Measurements from ENCODE around the gene CMTM4. TPM values are rescaled to one million over a fixed set of nuclear protein-coding genes. Genes with fewer than 3 reads are reported as not detected.
A peak's percentile ranks its signal among the peaks of the same experiment; 100 is the strongest.

CMTM4 gene
- total RNA-seq, 6 experiments from 2014 or later: 5.1 to 14.8 (median 8.0) TPM

DNA sequence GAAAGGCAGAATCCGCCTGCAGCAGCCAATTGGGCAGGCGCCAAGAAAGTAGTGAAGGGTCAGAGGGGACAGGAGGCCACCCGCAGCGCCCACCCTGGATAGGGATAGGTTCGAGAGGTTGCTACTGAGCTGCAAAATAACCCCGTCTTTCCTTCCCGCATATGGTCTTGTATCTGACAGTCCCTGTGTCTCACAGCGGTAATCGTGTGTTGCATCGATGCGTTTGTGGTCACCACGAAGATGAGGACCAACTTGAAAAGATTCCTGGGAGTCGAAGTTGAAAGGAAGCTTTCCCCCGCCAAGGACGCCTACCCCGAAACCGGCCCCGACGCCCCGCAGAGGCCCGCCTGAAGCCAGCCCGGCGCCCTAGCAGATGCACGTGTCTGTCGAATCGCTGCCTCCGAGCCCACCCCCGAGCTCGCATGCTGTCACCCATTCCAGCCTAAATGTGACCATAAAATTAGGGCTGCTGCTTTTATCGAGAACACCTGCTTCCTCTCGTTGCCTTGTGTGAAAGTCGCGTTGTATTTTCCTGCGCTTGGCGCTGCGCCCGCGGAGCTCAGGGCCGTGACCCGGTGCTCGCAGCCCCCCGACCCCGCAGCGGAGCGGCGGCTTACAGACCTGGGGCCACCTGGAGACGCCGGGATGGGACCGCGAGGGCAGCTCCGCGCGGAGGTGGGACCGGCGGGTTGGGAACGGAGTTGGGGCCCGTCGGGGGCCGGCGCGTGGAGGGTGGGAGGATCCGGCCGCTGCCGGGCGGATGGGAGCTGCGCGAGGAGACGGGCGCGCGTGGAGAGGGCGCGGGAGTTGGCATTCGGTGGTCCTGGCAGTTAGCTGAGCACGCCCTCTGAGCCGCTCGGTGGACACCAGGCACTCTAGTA lies 117.7 kb downstream of the CMTM4 start, which contains the start of gene CMTM2:
Gene CMTM2, plus strand, starts transcription at position 813 of the 881 bp plus-strand sequence. CDS start 145 bp downstream, outside the sequence.
- Histone ChIP-seq H3K36me3 (no peaks in the 10 kb centered on the region), H3K27ac (no peak within 1 kb of the TSS), H3K9me3 (no peaks in the 10 kb centered on the region), H3K4me3 (peak within 1 kb of the TSS in 1 of 3 donors; percentile 7), H3K4me1 (peaks cover 0 to 6% (median 0%) of the 10 kb centered on the region in 4 donors), H3K27me3 (peaks cover 0 to 8% of the 10 kb centered on the region in 2 donors)
- intact Hi-C loops (cut with DNase I): no loop called here
- 26% methylated on average over 32 of the region's 77 CpGs for WGBS (ENCODE audit: insufficient coverage, low coverage, low lambda C conversion rate, missing lambda C conversion rate)
- no peak for TF ChIP-seq POLR2A (IDR thresholded peaks at IDR 0.05)
- TF ChIP-seq, protein P1, sequence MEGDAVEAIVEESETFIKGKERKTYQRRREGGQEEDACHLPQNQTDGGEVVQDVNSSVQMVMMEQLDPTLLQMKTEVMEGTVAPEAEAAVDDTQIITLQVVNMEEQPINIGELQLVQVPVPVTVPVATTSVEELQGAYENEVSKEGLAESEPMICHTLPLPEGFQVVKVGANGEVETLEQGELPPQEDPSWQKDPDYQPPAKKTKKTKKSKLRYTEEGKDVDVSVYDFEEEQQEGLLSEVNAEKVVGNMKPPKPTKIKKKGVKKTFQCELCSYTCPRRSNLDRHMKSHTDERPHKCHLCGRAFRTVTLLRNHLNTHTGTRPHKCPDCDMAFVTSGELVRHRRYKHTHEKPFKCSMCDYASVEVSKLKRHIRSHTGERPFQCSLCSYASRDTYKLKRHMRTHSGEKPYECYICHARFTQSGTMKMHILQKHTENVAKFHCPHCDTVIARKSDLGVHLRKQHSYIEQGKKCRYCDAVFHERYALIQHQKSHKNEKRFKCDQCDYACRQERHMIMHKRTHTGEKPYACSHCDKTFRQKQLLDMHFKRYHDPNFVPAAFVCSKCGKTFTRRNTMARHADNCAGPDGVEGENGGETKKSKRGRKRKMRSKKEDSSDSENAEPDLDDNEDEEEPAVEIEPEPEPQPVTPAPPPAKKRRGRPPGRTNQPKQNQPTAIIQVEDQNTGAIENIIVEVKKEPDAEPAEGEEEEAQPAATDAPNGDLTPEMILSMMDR (IDR thresholded peaks at IDR 0.05): no peak
- peak in 2 of 4 donors; percentile 27 to 43 for ATAC-seq
- DNase-seq: no peak

DNA sequence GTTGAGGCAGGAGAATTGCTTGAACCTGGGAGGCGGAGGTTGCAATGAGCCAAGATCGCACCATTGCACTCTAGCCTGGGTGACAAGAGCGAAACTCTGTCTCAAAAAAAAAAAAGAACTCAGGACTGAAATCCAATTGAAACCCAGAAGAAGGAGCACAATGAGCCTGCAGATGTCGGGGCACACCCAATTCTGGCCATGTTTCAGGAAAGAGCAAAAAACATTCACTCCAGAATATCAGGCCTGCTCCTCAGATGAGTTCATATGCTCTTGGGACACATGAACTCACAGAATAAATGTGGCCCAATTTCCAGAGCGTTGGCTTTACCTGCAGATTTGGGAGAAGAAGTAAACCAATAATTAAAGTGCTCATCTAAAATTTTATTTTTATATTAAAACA lies 120.2 kb downstream of the CMTM4 start:
- intact Hi-C loops (cut with DNase I): no loop called here
- Histone ChIP-seq H3K9me3 (no peaks in the 10 kb centered on the region), H3K4me3 (no peak overlapping the region), H3K4me1 (peaks cover 0 to 6% (median 0%) of the 10 kb centered on the region in 4 donors), H3K36me3 (no peaks in the 10 kb centered on the region), H3K27ac (no peak overlapping the region), H3K27me3 (peaks cover 0 to 8% of the 10 kb centered on the region in 2 donors)
- no peak for DNase-seq
- WGBS (ENCODE audit: insufficient coverage, low coverage, low lambda C conversion rate, missing lambda C conversion rate): 89% methylated on average over 5 of the region's 5 CpGs
- ATAC-seq: no peak
- no peak for TF ChIP-seq POLR2A (IDR thresholded peaks at IDR 0.05)
- TF ChIP-seq, protein P1 (IDR thresholded peaks at IDR 0.05): no peak

DNA sequence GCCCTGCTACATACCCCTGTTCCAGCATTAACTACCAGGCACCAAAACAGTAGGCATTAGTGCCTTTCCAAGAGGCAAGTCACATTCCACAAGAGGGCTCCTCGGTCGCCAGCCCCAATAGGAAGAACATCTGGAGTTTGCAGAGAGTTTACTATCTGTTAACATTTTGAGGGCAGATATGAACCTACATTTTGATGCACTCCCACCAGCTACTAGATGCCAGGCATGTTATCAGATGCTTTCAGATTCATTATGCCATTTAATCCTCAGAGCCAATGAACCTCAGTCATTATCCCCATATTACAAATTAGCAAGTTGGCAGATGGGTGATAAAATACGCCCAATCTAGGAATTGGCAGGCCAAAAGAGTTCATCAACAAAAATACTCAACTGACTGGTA lies 121.5 kb downstream of the CMTM4 start:
- Histone ChIP-seq H3K9me3 (no peaks in the 10 kb centered on the region), H3K4me1 (peaks cover 0 to 6% (median 0%) of the 10 kb centered on the region in 4 donors), H3K27ac (no peak overlapping the region), H3K27me3 (peaks cover 0 to 8% of the 10 kb centered on the region in 2 donors), H3K4me3 (no peak overlapping the region), H3K36me3 (no peaks in the 10 kb centered on the region)
- intact Hi-C loops (cut with DNase I): no loop called here
- TF ChIP-seq, protein P1 (IDR thresholded peaks at IDR 0.05): no peak
- TF ChIP-seq POLR2A (IDR thresholded peaks at IDR 0.05): no peak
- no peak for ATAC-seq
- DNase-seq: no peak
- WGBS (ENCODE audit: insufficient coverage, low coverage, low lambda C conversion rate, missing lambda C conversion rate): 94% methylated on average over 3 of the region's 3 CpGs

DNA sequence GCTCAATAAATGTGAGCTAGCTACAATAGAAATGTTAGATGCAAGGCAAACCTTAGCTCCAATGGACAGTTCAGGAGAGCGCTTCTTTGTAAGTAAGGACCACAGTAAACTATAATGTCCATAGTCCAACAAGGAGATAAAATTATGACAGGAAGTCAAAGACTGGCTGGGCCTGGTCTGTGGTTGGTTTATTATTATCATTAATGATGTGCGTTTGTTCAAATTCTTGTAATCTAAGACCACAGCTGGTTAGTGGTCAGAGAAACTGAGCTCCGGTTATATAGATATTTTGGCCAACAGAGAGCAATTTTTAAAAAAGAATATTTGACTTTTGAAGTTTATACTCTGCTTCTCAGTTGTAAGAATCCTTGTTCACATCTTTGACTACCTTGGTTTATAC lies 122.0 kb downstream of the CMTM4 start:
- no peaks in the 10 kb centered on the region for H3K36me3 ChIP-seq
- ATAC-seq: no peak
- H3K27me3 ChIP-seq: peaks cover 0 to 8% of the 10 kb centered on the region in 2 donors
- 83% methylated on average over 2 of the region's 3 CpGs for WGBS (ENCODE audit: insufficient coverage, low coverage, low lambda C conversion rate, missing lambda C conversion rate)
- DNase-seq: no peak
- H3K4me3 ChIP-seq: no peak overlapping the region
- peaks cover 0 to 6% (median 0%) of the 10 kb centered on the region in 4 donors for H3K4me1 ChIP-seq
- no peak overlapping the region for H3K27ac ChIP-seq
- intact Hi-C loops (cut with DNase I): no loop called here
- no peaks in the 10 kb centered on the region for H3K9me3 ChIP-seq
- TF ChIP-seq, protein P1 (IDR thresholded peaks at IDR 0.05): no peak
- TF ChIP-seq POLR2A (IDR thresholded peaks at IDR 0.05): no peak
